Adipose tissue (tissue), 3 donors: Measurements from ENCODE around the gene AK4. TPM values are rescaled to one million over a fixed set of nuclear protein-coding genes. Genes with fewer than 3 reads are reported as not detected.

Experiments used
- H3K27ac ChIP-seq: one replicate; pipeline ENCODE4 v1.5.1; 2013; ENCODE audit warnings: low read depth, low read length
- WGBS, 3 donors: extraction: QIAGEN DNeasy Blood & Tissue Kit; methylation state at CpG; one replicate each; pipeline ENCODE4 v1.1.7; 2013; 5-methylcytosine and 5-hydroxymethylcytosine counted together
- polyA plus RNA-seq, 3 donors: library from polyadenylated mRNA; stranded (reverse); fragments of 200-250 nt; gene quantifications; one replicate each; pipeline ENCODE4 v1.2.3, GENCODE V29; 2013
- donor health status: healthy with polysubstance abuse.
- donor health status: Bipolar disorder and iron deficiency.
- donor health status: healthy.

Gene AK4
- polyA plus RNA-seq, 3 donors: 4.6 to 62.7 (median 19.3) TPM

DNA sequence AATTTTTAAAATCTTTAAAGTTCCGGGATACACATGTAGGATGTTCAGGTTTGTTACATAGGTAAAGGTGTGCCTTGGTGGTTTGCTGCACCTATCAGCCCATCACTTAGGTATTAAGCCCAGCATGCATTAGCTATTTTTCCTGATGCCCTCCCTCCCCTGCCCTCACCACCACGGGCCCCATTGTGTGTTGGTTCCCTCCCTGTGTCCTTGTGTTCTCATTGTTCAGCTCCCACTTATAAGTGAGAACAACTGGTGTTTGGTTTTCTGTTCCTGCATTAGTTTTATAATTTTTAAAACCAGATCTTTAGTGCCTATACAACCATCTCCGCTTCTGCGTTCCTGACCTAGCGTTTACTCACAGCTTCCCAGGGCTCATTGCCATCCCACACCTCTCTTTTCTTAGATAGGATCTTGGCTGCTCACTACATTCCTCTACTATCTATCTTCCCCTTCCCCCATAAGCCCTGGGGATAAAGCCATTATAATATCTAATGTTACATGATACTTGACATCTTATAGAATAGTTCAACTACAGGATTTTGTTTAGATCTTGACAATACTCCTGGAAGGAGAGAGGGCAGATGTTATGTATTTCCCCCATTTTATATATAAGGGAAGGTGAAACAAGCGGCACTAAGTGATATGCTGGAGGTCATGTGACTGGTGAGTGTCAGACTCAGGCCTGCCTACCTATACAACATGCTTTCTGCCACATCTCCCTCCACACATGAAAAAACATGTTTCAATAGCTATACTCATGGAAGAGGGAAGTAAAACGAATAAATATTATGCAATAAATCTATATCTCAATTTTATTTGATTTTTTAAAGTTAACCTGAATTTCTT, 109.1 kb downstream of the AK4 start:
- 83 to 84% (median 83%) methylated on average over 7 of the region's 7 CpGs for WGBS, 3 donors
- no peak overlapping the region for H3K27ac ChIP-seq

DNA sequence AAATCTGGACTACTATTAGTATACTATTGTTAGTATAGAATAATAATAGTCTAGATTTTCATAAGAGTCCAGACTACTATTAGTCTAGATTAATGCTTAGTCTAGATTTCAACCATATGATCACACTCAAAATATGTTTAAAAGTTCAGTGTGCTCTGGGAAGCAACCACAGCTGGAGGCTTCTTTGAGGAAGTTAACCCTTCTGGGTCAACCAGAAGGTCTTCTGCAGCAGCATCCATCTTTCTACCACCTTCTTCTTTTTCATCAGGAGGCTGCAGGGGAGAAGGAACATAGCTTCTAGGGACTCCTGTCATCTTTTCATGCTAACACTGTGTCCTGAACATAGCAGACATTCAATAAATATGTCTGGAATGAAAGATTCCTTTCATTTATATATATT, 110.1 kb downstream of the AK4 start:
- H3K27ac ChIP-seq: no peak overlapping the region

DNA sequence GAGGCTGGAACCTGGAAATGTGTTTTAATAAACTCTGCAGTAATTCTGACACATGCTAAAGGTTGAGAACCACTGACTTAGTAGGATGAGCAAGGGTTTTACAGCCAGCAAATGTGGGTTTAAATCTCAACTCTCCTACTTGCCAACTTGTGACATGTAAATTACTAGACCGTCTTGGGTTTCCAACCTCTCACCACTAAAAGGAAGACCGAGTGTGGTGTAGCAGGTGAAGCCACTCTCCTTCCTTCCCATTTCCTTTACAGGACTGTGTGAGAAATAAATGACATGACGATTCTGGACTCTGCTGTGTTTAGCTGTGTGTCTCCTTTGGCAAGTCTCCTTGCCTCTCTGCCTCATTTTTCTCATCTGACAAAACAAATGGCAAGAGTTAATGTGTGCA, 111.8 kb downstream of the AK4 start:
- WGBS, 3 donors: 42 to 82% (median 53%) methylated on average over 3 of the region's 3 CpGs
- H3K27ac ChIP-seq: no peak overlapping the region

DNA sequence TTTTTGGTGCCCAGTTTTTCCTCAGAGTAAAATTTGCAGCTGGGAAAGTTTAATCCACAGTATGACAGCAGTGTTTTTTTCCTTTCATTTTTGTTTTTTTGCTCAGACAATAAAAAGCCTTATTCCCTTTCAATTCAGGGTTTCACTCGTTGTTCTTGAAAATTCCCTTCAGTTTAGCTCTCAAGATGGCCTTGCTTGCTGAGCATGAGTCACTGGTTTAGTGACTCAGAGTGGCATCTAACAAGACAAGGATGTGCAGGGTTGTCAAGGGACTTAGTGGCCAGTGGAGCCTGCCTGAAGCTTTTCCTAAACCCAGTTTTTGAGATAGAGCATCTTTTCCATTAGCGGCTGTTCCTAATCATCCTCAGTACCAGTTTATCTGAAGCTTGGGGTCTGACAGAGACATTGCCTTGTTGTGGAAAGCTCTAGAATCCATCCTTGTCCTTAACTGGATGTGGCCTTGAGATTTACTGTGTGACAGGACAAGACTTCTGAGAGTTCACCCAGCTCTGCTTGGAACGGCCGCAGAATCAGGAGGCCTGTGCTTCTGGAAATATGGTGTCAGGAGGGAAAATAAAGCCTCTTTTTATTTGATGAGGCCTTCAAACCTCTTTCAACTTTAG, 113.0 kb downstream of the AK4 start:
- WGBS, 3 donors: 79 to 82% (median 81%) methylated on average over 4 of the region's 4 CpGs
- no peak overlapping the region for H3K27ac ChIP-seq

DNA sequence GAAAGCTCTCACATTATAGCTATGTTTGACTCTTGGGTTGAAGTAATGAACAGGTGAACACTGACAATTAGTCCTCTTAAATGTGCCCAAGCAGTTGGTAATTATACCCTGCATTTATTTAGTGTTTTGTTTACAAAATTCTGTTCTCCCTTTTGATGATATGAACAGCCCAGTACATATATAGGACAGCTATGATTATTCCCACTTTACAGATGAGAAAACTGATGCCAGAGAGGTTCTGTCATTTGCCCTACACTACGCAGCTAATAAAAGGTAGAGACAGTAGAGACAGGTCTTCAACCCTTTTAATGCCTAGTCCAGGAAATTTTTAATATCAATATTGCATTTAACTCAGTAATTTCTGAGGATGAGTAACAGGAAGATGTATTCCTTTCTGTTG, 115.3 kb downstream of the AK4 start:
- 95 to 100% (median 96%) methylated on average over 1 of the region's 1 CpG for WGBS, 3 donors
- no peak overlapping the region for H3K27ac ChIP-seq

DNA sequence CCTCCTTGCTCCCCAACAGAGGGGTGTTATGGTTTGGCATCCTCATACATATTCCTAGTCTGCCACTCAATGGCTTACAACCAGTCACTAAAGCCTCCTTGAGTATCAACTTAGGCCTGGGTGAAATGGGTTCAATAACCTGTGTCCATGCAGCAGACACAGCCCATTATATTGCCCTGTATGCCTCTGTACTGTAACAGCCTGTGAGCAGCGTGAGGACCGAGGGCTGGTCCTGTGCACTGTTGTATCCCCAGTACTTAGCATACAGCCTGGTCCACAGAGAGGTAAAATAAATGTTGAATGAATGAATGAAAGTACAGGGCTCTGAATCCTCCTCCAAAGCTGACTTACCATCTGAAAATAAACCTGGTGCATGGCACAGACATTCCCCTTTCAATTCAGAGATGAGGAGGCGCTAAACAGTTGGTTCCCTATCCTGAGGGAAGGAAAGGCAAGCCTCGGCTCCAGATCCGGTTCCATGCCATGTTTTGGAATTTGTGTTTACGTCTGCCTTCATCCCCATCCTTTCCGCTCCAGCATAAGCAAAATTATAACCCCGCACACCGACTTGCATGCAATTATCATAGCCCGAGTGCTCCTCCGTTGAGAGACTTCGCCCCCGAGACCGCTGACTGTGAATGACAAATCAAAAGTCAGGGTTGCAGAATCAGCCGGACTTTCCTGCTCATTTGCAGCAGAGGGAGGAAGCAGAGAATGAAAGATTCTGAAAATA, 116.4 kb downstream of the AK4 start:
- H3K27ac ChIP-seq: no peak overlapping the region
- WGBS, 3 donors: 15 to 27% (median 16%) methylated on average over 15 of the region's 15 CpGs

DNA sequence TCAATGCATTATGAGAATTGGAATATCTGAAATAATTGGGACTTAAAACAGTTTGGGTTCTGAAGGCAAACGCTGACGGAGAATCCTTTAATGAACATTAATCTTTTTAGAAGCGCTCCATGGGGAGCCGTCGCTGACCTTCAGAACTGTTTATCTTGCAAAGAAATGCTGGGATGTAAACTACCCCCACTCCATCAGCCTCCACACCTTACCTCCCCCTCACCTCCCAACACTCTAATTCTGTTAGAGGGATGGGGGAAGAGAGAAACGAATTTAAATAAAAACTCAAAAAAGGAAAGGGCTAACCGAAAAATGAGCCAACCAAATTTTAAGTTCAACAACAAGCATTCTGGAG, 117.3 kb downstream of the AK4 start:
- H3K27ac ChIP-seq: no peak overlapping the region

DNA sequence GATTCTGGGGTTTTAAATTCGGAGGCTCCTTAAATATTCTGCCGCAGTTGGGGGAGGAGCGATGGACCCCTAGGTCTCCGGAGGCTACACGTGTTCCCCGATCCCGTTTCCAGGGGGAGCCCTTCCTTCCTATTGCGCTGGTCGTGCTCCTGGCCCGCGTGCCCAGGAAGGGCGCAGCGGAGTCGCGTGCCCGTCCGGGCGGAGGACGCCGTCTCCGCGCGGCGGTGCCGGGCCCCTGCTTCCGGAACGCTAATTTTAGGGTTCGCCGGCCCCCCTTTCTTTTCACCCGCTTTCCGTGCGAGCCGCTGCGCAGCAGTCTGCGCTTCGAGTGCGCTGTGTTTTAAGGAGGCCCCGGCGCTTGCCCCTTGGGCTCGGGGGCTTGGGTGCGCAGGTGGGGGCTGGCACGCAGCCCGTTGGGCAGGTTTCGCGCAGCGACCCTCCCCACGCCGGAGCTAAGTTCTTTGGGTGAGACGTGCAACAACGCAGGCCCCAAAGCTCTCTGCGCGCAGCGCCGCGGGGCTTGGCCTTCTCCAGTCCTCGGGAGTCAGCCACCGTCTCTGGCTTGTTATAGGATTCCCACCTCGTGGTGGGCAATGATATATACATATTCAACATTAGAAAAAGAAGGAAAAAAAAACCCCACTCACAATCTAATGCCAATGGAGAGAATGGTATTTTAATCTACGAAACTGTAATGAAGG, 117.8 kb downstream of the AK4 start:
- WGBS, 3 donors: 3 to 5% (median 4%) methylated on average over 50 to 59 of the region's 59 CpGs

More for the DNA sequence above, 117.3 kb downstream of the AK4 start:
- whole genome bisulfite sequencing, 3 donors: 3 to 7% (median 6%) methylated on average over 7 of the region's 7 CpGs

DNA sequence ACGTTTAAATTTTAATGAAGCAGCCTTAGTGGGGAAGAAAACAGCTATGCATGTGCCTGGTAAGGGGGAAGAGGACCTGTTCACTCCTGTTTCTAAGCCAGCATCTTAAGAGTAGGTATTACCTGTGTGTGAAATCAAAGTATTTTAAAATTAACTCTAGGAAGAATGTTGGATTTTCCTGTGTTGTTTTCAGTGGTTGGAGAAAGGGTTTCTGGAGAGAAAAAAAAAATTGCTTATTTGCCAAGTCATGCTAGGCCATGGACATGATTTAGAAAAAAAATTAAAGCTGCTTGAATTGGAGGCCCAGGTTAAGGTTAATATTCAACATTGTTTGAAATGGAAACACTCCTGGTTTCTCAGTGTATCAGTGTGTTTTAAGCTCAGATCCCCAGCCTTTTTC, 118.5 kb downstream of the AK4 start:
- H3K27ac ChIP-seq: no peak overlapping the region
- 14 to 40% (median 33%) methylated on average over 1 of the region's 1 CpG for WGBS, 3 donors

More for the DNA sequence above, 117.8 kb downstream of the AK4 start:
- no peak overlapping the region for H3K27ac ChIP-seq

DNA sequence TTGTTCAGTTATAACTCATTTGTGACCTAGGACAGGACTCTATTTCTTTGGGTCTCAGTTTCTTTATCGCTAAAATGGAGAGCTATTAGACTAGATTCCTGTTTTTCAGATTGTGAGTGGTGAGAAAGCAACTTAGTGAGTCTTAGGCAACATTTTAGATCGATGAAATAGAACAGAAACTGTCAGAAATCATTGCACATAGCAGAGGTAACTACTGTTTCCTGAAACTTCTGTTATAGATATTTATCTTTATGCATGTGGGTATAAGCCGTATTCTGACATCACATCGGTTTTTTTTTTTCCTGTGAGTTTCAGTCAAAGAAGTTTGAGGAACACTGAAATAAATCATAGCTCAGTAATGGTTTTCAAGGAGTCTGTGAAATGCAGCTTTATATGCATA, 119.3 kb downstream of the AK4 start:
- H3K27ac ChIP-seq: no peak overlapping the region
- 61 to 93% (median 75%) methylated on average over 4 of the region's 4 CpGs for WGBS, 3 donors

DNA sequence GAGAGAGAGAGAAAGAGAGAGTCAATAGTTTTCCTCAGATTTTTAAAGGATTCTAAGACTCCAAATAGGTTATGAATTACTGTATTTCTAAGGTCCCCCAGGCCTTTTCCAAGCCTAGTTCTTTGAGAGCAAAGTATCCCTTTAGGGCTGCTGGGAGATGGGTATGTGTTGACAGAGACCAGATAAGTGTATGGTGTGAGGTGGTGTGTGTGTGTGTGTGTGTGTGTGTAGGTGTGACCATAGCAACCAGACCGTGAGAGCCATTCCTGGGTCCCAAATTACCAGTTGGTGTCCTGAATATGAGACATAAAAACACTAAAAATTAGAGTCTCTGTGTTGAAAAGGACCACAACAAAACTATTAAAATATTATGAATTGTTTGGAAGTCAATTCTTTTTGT, 119.7 kb downstream of the AK4 start:
- no peak overlapping the region for H3K27ac ChIP-seq
- WGBS, 3 donors: 71 to 75% (median 75%) methylated on average over 1 of the region's 1 CpG

DNA sequence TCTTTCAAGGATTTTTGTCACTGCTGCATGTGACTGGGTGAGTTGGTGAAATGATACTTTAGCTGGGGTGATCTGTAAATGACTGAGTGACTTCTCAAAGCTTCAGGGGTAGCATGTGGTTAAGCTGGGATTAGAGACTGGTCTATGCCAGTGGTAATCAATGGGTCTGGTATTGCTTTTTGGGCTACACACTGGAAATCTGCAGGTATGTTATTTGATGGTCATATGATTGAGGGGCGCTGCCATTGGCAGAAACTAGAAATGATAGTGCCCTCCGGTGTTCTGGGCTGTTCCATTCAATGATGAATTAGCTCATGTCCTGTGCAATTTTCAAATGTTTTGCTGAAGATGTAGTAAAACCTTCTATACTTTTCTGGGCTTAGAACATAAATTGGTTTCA, 121.6 kb downstream of the AK4 start:
- H3K27ac ChIP-seq: no peak overlapping the region
- 83 to 91% (median 85%) methylated on average over 2 of the region's 2 CpGs for WGBS, 3 donors

DNA sequence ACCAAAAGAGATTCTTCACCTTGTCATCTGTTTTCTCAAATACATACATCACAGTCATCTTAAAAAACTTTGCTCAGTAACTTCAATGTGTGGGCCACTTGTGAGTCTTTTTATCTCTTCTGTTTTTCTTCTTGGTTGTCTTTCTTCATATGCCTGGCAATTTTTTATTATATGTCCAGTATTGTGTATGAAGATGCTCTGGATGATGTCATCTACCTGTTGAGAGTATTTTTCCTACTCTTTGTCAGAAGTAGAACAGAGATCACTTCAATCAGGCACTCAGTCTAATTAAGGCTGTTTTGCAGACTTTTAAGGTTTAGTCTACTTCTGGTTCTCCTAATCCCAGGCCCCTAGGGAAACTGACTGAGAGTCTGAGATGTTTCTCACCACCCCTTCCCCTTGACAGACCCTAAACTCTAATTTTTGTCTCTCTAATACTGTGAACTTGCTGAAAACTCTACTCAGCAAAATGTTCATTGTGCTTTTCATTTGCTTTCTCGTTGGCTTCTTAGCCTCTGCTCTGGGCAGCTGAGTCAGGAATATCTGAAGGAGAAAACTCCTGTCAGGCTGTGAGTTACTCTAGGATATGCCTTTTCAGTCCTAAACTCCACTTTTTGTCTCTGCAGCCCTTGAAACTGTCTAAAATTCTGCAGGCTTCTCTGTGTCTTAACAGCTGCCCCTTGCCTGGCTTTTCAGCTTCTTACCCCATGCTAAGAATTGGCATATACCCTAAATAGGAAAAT, 128.4 kb downstream of the AK4 start:
- H3K27ac ChIP-seq: no peak overlapping the region
- WGBS, 3 donors: 73 to 84% (median 76%) methylated on average over 1 of the region's 1 CpG

DNA sequence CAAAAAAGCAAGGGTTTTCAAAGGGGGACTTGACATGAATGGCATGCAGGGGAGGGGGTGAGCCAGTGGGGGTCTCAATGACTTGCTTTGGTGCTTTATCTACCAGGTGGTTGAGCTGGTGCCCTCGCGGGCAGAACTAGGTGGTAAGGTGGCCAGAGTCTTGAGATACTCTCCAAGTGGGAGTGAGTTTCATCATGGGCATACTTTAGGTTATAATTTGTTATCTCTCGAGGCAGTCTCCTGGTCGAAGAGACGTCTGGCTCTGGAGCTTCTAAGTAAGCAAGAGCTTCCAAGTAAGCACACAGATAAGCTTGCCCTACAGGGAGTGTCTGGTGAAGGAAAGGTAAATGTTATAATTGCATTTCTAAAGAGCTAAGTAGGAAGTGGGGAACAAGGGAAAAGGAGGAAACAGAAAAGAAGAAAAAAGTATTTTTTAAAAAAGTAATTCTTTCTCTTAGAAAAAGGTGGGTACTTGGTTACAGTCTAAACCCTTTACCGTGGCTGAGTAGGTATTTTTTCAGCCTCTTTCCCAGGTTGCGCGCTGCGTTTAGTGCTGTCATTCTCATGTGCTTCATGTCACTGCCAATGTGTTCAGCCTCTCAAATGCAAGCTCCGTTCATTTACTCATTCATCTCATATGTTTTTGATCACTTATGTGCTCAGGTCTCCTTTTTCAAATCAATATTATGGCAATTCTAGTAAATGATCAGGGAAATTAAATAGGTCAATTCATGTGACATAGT, 129.8 kb downstream of the AK4 start:
- 48 to 76% (median 67%) methylated on average over 10 of the region's 10 CpGs for WGBS, 3 donors
- no peak overlapping the region for H3K27ac ChIP-seq

DNA sequence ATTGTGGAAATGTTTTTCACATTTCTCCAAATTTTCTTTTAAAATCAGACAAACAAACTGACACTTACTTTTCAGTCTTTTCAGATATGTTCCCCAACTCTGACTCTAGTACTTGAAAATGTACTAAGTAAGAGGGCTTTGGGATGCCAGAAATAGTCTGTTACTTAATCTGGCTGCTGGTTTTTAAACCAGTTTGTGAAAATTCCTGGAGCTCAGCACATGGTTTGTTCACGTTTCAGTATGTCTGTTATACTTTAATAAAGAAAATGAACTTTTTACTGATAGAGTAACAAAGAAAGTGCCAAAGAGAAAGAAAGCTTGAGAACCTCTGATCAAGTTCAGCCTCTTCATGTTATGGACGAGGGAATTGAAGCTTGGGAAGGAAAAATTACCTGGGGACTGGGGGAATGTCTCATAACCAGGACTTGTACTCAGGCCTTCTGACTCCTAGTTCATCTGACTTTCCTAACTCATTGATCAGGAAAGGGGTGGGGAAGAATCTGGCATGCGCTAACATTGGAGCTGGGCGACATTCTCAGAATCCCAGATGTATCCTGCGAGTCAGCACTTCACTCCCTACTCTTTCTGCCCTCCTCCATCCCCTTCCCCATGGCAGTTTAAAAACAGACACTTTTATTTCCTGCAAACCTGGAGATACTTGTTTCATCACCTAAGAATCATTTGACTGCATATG, 130.5 kb downstream of the AK4 start:
- H3K27ac ChIP-seq: no peak overlapping the region
- 37 to 58% (median 53%) methylated on average over 5 of the region's 5 CpGs for WGBS, 3 donors

DNA sequence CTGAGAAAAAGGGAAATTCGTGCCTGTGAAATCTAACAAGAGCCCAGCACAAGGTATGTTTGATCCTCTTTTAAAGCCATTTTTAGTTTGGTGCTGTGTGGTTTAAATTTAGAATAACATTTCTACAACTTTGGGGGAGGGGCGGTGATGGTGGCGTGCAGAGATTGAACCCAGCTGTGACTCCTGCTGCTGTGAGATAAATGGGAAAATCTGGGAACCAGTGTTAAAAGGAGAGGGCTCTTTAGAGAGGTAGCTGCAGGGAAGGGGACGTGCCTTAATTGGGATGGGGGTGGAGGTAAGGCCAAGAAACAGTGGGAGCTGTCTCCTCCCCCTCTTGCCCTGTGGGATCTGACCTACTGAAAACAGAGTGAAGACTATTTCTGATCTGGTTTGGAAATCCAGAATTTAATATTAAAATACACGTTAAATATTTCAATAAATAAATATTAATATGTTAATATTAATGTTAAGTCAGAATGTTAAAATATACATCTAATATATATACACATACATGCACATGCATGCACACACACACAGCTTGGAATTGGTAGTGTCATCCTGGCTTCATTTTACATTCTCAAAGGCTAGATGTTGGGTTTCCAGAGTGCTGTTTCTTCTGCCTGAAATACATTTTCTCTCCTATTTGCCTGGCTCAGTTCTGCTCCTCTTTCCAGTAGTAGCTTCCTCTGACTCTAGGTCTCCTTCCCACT, 131.2 kb downstream of the AK4 start:
- WGBS, 3 donors: 49 to 62% (median 52%) methylated on average over 5 of the region's 5 CpGs
- no peak overlapping the region for H3K27ac ChIP-seq
